PC-9 (cell line): ENCODE results near the gene GAB2. TPM values are rescaled to one million over a fixed set of nuclear protein-coding genes. Genes with fewer than 3 reads are reported as not detected.

Experiments
- BruUV-seq: library from RNA; stranded (reverse); fragments of 400-500 nt; replicated peaks from 2 replicates; lab custom pipeline; 2021; lab: Mats Ljungman, UMichigan
- CTCF ChIA-PET: fragments of 300-600 bp; sonication (Branson Sonifier 250); formaldehyde crosslinking; loops from one replicate; lab custom pipeline; 2022; ENCODE audit warnings: antibody characterized with exemption; lab: Charles Lee
- POLR2A ChIA-PET: fragments of 300-600 bp; sonication (Branson Sonifier 250); formaldehyde crosslinking; loops from one replicate; lab custom pipeline; 2022; ENCODE audit warnings: antibody characterized with exemption; ENCODE audit not compliant: unreplicated experiment; lab: Charles Lee
- DNase-seq, 2 experiments: peaks; one replicate each; pipeline versions ENCODE4 v3.0.0 to v3.0.0-alpha.2; 2015 to 2022; ENCODE audit warnings: mixed read lengths in 1 of 2
- H2AFZ ChIP-seq: fragments of 200-600 bp; sonication (generic); 2 replicates; pipeline ENCODE4 v1.8.1; 2017; ENCODE audit warnings: antibody characterized with exemption
- H3F3A ChIP-seq: fragments of 200-600 bp; sonication (generic); 2 replicates; pipeline ENCODE4 v1.8.1; 2017; ENCODE audit warnings: antibody characterized with exemption, mild to moderate bottlenecking, low read depth; ENCODE audit not compliant: insufficient read depth
- H3K27ac ChIP-seq: fragments of 200-600 bp; sonication (generic); 2 replicates; pipeline ENCODE4 v1.6.1; 2016; ENCODE audit warnings: mixed run types
- H3K27me3 ChIP-seq: fragments of 200-600 bp; sonication (generic); 2 replicates; pipeline ENCODE4 v1.6.1; 2016; ENCODE audit warnings: low read depth, mixed run types; ENCODE audit not compliant: insufficient read depth
- H3K36me3 ChIP-seq: fragments of 200-600 bp; sonication (generic); 2 replicates; pipeline ENCODE4 v1.6.1; 2016; ENCODE audit warnings: low read depth, mixed run types
- H3K4me1 ChIP-seq: fragments of 200-600 bp; sonication (generic); replicated peaks from 2 replicates; pipeline ENCODE4 v1.6.1; 2016; ENCODE audit warnings: mixed run types; ENCODE audit not compliant: insufficient read depth
- H3K4me2 ChIP-seq: fragments of 200-600 bp; sonication (generic); 2 replicates; pipeline ENCODE4 v1.6.1; 2017; ENCODE audit warnings: mixed run types
- H3K4me3 ChIP-seq: fragments of 200-600 bp; sonication (generic); 2 replicates; pipeline ENCODE4 v1.6.1; 2016; ENCODE audit warnings: mixed run types
- H3K79me2 ChIP-seq: fragments of 200-600 bp; sonication (generic); 2 replicates; pipeline ENCODE4 v1.6.1; 2017; ENCODE audit warnings: low read depth, mixed run types
- H3K9me2 ChIP-seq: fragments of 200-600 bp; sonication (generic); 2 replicates; pipeline ENCODE4 v1.8.1; 2017; ENCODE audit warnings: mild to moderate bottlenecking; ENCODE audit not compliant: insufficient read depth
- H3K9me3 ChIP-seq: fragments of 200-600 bp; sonication (generic); 2 replicates; pipeline ENCODE4 v1.8.1; 2016; ENCODE audit warnings: low read depth; ENCODE audit not compliant: insufficient read depth
- H4K20me1 ChIP-seq: fragments of 200-600 bp; sonication (generic); 2 replicates; pipeline ENCODE4 v1.8.1; 2017; ENCODE audit not compliant: insufficient read depth
- CTCF ChIP-seq: fragments of 200-600 bp; sonication (generic); conservative IDR thresholded peaks from 2 replicates; pipeline ENCODE4 v1.6.1; 2017; ENCODE audit warnings: mixed run types, antibody characterized with exemption, mild to moderate bottlenecking, moderate library complexity
- EZH2 ChIP-seq: fragments of 200-600 bp; sonication (generic); IDR thresholded peaks from 2 replicates; pipeline ENCODE4 v1.8.0; 2017; ENCODE audit warnings: antibody characterized with exemption, low read depth
- intact Hi-C: fragments of 100-400 bp; cut with micrococcal nuclease; formaldehyde crosslinking; loops from one replicate; pipeline ENCODE4 v1.10.0; 2022; ENCODE audit not compliant: unreplicated experiment
- total RNA-seq: library from RNA; stranded (reverse); gene quantifications from 2 replicates; pipeline ENCODE4 v1.2.3, GENCODE V29; 2021

GAB2 gene
- total RNA-seq, 1 experiment from 2014 or later, result 17.5 TPM

GRCh38 chr11:78212586-78213371 lies 204.8 kb downstream of the GAB2 start:
- ChIA-PET POLR2A (no interaction called here), CTCF (no interaction called here)
- peaks cover 3% of the 10 kb centered on the region; the same call in 1 of the 2 replicates for H3K4me1 ChIP-seq
- no TSS peak for BruUV-seq
- H3K4me2 ChIP-seq, result no peak overlapping the region
- no peaks in the 10 kb centered on the region for H3K9me3 ChIP-seq
- H3K27me3 ChIP-seq, result no peaks in the 10 kb centered on the region
- no peak overlapping the region for H3K27ac ChIP-seq
- no peaks in the 10 kb centered on the region for H4K20me1 ChIP-seq
- no peaks in the 10 kb centered on the region for H3F3A ChIP-seq
- TF ChIP-seq CTCF, result no peak
- no peak for TF ChIP-seq EZH2
- H3K4me3 ChIP-seq, result no peak overlapping the region
- 0 out of 2 replicates have a peak, but pooled peaks cover 3% of the 10 kb centered on the region for H3K36me3 ChIP-seq
- DNase-seq, result no peak
- intact Hi-C loops, result no loop called here
- no peaks in the 10 kb centered on the region for H3K79me2 ChIP-seq
- no peaks in the 10 kb centered on the region for H3K9me2 ChIP-seq
- H2AFZ ChIP-seq, result no peak overlapping the region

DNA sequence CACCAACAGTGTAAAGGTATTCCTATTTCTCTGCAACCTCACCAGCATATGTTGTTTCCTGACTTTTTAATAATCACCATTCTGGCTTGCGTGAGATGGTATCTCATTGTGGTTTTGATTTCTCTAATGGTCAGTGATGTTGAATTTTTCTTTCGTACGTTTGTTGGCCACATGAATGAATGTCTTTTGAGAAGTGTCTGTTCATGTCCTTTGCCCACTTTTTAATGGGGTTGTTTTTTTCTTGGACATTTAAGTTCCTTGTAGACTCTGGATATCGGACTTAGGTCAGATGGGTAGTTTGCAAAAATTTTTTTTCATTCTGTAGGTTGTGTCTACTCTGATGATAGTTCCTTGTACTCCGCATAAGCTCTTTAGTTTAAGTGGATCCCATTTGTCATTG lies 206.1 kb downstream of the GAB2 start:
- H3K27ac ChIP-seq, result no peak overlapping the region
- 0 out of 2 replicates have a peak, but pooled peaks cover 3% of the 10 kb centered on the region for H3K36me3 ChIP-seq
- no peak overlapping the region for H2AFZ ChIP-seq
- ChIA-PET POLR2A (no interaction called here), CTCF (no interaction called here)
- DNase-seq, result no peak
- no peaks in the 10 kb centered on the region for H3K79me2 ChIP-seq
- H3F3A ChIP-seq, result no peaks in the 10 kb centered on the region
- no peak overlapping the region for H3K4me2 ChIP-seq
- no peaks in the 10 kb centered on the region for H3K9me3 ChIP-seq
- H3K4me3 ChIP-seq, result no peak overlapping the region
- H4K20me1 ChIP-seq, result no peaks in the 10 kb centered on the region
- H3K27me3 ChIP-seq, result no peaks in the 10 kb centered on the region
- H3K4me1 ChIP-seq, result peaks cover under 1% of the 10 kb centered on the region; the same call in 1 of the 2 replicates
- H3K9me2 ChIP-seq, result no peaks in the 10 kb centered on the region
- no peak for TF ChIP-seq CTCF
- no peak for TF ChIP-seq EZH2
- no TSS peak for BruUV-seq
- intact Hi-C loops, result no loop called here

DNA sequence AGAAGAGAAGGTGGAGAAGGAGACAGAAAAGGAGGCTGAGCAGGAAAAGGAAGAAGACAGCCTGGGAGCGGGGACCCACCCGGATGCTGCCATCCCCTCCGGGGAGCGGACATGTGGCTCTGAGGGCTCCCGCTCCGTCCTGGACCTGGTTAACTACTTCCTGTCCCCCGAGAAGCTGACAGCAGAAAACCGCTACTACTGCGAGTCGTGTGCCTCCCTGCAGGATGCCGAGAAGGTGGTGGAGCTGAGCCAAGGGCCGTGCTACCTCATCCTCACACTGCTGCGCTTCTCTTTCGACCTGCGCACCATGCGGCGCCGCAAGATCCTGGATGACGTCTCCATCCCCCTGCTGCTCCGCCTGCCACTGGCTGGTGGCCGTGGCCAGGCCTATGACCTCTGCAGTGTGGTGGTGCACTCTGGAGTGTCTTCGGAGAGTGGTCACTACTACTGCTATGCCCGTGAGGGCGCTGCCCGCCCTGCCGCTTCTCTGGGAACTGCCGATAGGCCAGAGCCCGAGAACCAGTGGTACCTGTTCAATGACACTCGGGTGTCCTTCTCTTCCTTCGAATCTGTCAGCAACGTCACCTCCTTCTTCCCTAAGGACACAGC lies 207.5 kb downstream of the GAB2 start:
- H2AFZ ChIP-seq, result no peak overlapping the region
- no peaks in the 10 kb centered on the region for H3K9me2 ChIP-seq
- no peaks in the 10 kb centered on the region for H3K79me2 ChIP-seq
- no peaks in the 10 kb centered on the region for H3K27me3 ChIP-seq
- H4K20me1 ChIP-seq, result no peaks in the 10 kb centered on the region
- ChIA-PET CTCF (no interaction called here), POLR2A (no interaction called here)
- no peaks in the 10 kb centered on the region for H3K4me1 ChIP-seq
- DNase-seq, result no peak
- intact Hi-C loops, result no loop called here
- H3K36me3 ChIP-seq, result 0 out of 2 replicates have a peak, but pooled peaks cover 3% of the 10 kb centered on the region
- H3F3A ChIP-seq, result no peaks in the 10 kb centered on the region
- no peak for TF ChIP-seq EZH2
- TF ChIP-seq CTCF, result no peak
- BruUV-seq, result no TSS peak
- H3K27ac ChIP-seq, result no peak overlapping the region
- H3K4me3 ChIP-seq, result no peak overlapping the region
- H3K9me3 ChIP-seq, result no peaks in the 10 kb centered on the region
- no peak overlapping the region for H3K4me2 ChIP-seq
